ENCODE measurements around the gene IMMP2L. TPM values are rescaled to one million over a fixed set of nuclear protein-coding genes. Genes with fewer than 3 reads are reported as not detected.
A peak's percentile ranks its signal among the peaks of the same experiment; 100 is the strongest.

The IMMP2L gene
- total RNA-seq, 2 experiments from 2014 or later = 17.4 to 30.2 TPM

- H3K36me3 Mint-ChIP-seq (ENCODE audit: low read depth) = peaks cover 2% of the 10 kb centered on the region
- peaks cover 3% of the 10 kb centered on the region for H3K9me3 Mint-ChIP-seq
These were observed 33.5 kb upstream of the IMMP2L start for GRCh38 chr7:111595780-111596179.

GRCh38 chr7:111594602-111595001 is 32.3 kb upstream of the IMMP2L start:
- ChIA-PET POLR2A (no interaction called here), CTCF (no interaction called here)
- H3K36me3 Mint-ChIP-seq (ENCODE audit: low read depth) = peaks cover 2% of the 10 kb centered on the region
- DNase-seq (no peak), ATAC-seq (no peak)
- peaks cover 3% of the 10 kb centered on the region for H3K9me3 Mint-ChIP-seq
- TF ChIP-seq, protein P1, sequence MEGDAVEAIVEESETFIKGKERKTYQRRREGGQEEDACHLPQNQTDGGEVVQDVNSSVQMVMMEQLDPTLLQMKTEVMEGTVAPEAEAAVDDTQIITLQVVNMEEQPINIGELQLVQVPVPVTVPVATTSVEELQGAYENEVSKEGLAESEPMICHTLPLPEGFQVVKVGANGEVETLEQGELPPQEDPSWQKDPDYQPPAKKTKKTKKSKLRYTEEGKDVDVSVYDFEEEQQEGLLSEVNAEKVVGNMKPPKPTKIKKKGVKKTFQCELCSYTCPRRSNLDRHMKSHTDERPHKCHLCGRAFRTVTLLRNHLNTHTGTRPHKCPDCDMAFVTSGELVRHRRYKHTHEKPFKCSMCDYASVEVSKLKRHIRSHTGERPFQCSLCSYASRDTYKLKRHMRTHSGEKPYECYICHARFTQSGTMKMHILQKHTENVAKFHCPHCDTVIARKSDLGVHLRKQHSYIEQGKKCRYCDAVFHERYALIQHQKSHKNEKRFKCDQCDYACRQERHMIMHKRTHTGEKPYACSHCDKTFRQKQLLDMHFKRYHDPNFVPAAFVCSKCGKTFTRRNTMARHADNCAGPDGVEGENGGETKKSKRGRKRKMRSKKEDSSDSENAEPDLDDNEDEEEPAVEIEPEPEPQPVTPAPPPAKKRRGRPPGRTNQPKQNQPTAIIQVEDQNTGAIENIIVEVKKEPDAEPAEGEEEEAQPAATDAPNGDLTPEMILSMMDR (IDR thresholded peaks at IDR 0.05) = no peak
- H3K27ac Mint-ChIP-seq = no peak overlapping the region
- intact Hi-C loops (cut with micrococcal nuclease) = no loop called here
- H3K4me3 Mint-ChIP-seq = no peak overlapping the region
- H3K4me1 Mint-ChIP-seq (ENCODE audit: low read depth) = no peaks in the 10 kb centered on the region
- no peaks in the 10 kb centered on the region for H3K27me3 Mint-ChIP-seq

More at GRCh38 chr7:111595780-111596179, 33.5 kb upstream of the IMMP2L start:
- intact Hi-C loops (cut with micrococcal nuclease) = no loop called here
- ATAC-seq (no peak), DNase-seq (no peak)
- Mint-ChIP-seq H3K27ac (no peak overlapping the region), H3K27me3 (no peaks in the 10 kb centered on the region), H3K4me3 (no peak overlapping the region), H3K4me1 (ENCODE audit: low read depth) (no peaks in the 10 kb centered on the region)
- ChIA-PET CTCF (no interaction called here), POLR2A (no interaction called here)
- TF ChIP-seq, protein P1 (IDR thresholded peaks at IDR 0.05) = no peak

GRCh38 chr7:111593343-111593742 is 31.1 kb upstream of the IMMP2L start:
- intact Hi-C loops (cut with micrococcal nuclease) = no loop called here
- Mint-ChIP-seq H3K9me3 (peaks cover 3% of the 10 kb centered on the region), H3K27ac (no peak overlapping the region), H3K4me1 (ENCODE audit: low read depth) (peaks cover under 1% of the 10 kb centered on the region), H3K36me3 (ENCODE audit: low read depth) (peaks cover 2% of the 10 kb centered on the region), H3K27me3 (no peaks in the 10 kb centered on the region), H3K4me3 (no peak overlapping the region)
- ATAC-seq (no peak), DNase-seq (no peak)
- CTCF ChIA-PET = no interaction called here
- TF ChIP-seq, protein P1 (IDR thresholded peaks at IDR 0.05) = no peak
- POLR2A ChIA-PET = no interaction called here

GRCh38 chr7:111588065-111588433 is 25.8 kb upstream of the IMMP2L start:
- TF ChIP-seq, protein P1 (IDR thresholded peaks at IDR 0.05) = no peak
- H3K27ac Mint-ChIP-seq = no peak overlapping the region
- no peaks in the 10 kb centered on the region for H3K27me3 Mint-ChIP-seq
- no peak for DNase-seq
- H3K36me3 Mint-ChIP-seq (ENCODE audit: low read depth) = no peaks in the 10 kb centered on the region
- peaks cover 7% of the 10 kb centered on the region for H3K4me1 Mint-ChIP-seq (ENCODE audit: low read depth)
- intact Hi-C loops (cut with micrococcal nuclease) = no loop called here
- ChIA-PET CTCF (no interaction called here), POLR2A (no interaction called here)
- H3K9me3 Mint-ChIP-seq = no peaks in the 10 kb centered on the region
- peak; percentile 27 for ATAC-seq
- H3K4me3 Mint-ChIP-seq = no peak overlapping the region

- no peak overlapping the region for H3K4me3 Mint-ChIP-seq
- POLR2A ChIA-PET = no interaction called here
- no peaks in the 10 kb centered on the region for H3K36me3 Mint-ChIP-seq (ENCODE audit: low read depth)
- H3K9me3 Mint-ChIP-seq = no peaks in the 10 kb centered on the region
- CTCF ChIA-PET = no interaction called here
- no peak for ATAC-seq
- H3K4me1 Mint-ChIP-seq (ENCODE audit: low read depth) = peaks cover 7% of the 10 kb centered on the region
- intact Hi-C loops (cut with micrococcal nuclease) = no loop called here
- TF ChIP-seq, protein P1 (IDR thresholded peaks at IDR 0.05) = no peak
- H3K27ac Mint-ChIP-seq = no peak overlapping the region
- no peak for DNase-seq
- no peaks in the 10 kb centered on the region for H3K27me3 Mint-ChIP-seq
These were observed 25.2 kb upstream of the IMMP2L start for GRCh38 chr7:111587410-111588064.

Measured in activated CD8-positive, alpha-beta T cell treated with anti-CD3 and anti-CD28 coated beads for 36 hours (primary cell).